ENCODE results near the gene SERPINB11. TPM values are rescaled to one million over a fixed set of nuclear protein-coding genes. Genes with fewer than 3 reads are reported as not detected.

The SERPINB11 gene
- polyA plus RNA-seq, 1 of the 3 experiments (the other 2 are of a cell fraction), result not detected

- Histone ChIP-seq H3K27me3 (ENCODE audit: insufficient read depth) (no peaks in the 10 kb centered on the region), H2AFZ (ENCODE audit: low read depth) (no peak overlapping the region), H3K9me2 (no peaks in the 10 kb centered on the region), H3K4me1 (ENCODE audit: control insufficient read depth in 1 of 2, insufficient read depth in 2 of 2, low read depth in 1 of 2, low read length in 1 of 2) (no peaks in the 10 kb centered on the region), H3K4me2 (no peak overlapping the region), H3K79me2 (ENCODE audit: insufficient read depth) (no peaks in the 10 kb centered on the region), H3K27ac (ENCODE audit: low read depth in 2 of 2, low read length in 1 of 2) (no peak overlapping the region), H3K9me3 (no peaks in the 10 kb centered on the region), H3K9ac (no peak overlapping the region), H3K4me3 (ENCODE audit: low read depth in 2 of 2, low read length in 1 of 2) (no peak overlapping the region), H3F3A (replicated peaks; ENCODE audit: insufficient read depth) (no peaks in the 10 kb centered on the region), H3K36me3 (replicated peaks in 1 of 2; ENCODE audit: control insufficient read depth in 1 of 2, insufficient read depth in 2 of 2, low read length in 1 of 2) (no peaks in the 10 kb centered on the region), H4K20me1 (ENCODE audit: insufficient read depth) (no peaks in the 10 kb centered on the region)
- TF ChIP-seq TCF12 (IDR thresholded peaks at IDR 0.05), result no peak
- TF ChIP-seq MAX (IDR thresholded peaks at IDR 0.05; ENCODE audit: low read depth), result no peak
- no peak for TF ChIP-seq RAD21 (IDR thresholded peaks at IDR 0.05; ENCODE audit: low read length)
- TF ChIP-seq GATA2 (CRISPR knock-in tag; IDR thresholded peaks at IDR 0.05), result no peak
- no peak for TF ChIP-seq CTCF (IDR thresholded peaks at IDR 0.05)
- no peak for TF ChIP-seq RXRA (IDR thresholded peaks at IDR 0.05; ENCODE audit: borderline replicate concordance, low read depth)
- TF ChIP-seq ELF1 (IDR thresholded peaks at IDR 0.05), result no peak
- no peak for TF ChIP-seq YY1 (IDR thresholded peaks at IDR 0.05; ENCODE audit: low read depth)
- TF ChIP-seq CHD2 (IDR thresholded peaks at IDR 0.05; ENCODE audit: low read length, partially characterized antibody), result no peak
- no peak for TF ChIP-seq TEAD4 (IDR thresholded peaks at IDR 0.05; ENCODE audit: borderline replicate concordance, insufficient read depth)
- no peak for TF ChIP-seq NRF1 (IDR thresholded peaks at IDR 0.05; ENCODE audit: low read depth, low read length)
- TF ChIP-seq FOXJ3 (CRISPR knock-in tag; IDR thresholded peaks at IDR 0.05), result no peak
- no peak for TF ChIP-seq MXI1 (IDR thresholded peaks at IDR 0.05; ENCODE audit: low read depth, low read length)
- TF ChIP-seq SIN3A (IDR thresholded peaks at IDR 0.05; ENCODE audit: borderline replicate concordance, low read depth, low read length), result no peak
- TF ChIP-seq NFIC (IDR thresholded peaks at IDR 0.05; ENCODE audit: borderline replicate concordance), result no peak
- no peak for TF ChIP-seq POLR2AphosphoS5 (IDR thresholded peaks at IDR 0.05; ENCODE audit: low read depth, low read length)
- no peak for TF ChIP-seq FOSL2 (IDR thresholded peaks at IDR 0.05; ENCODE audit: borderline replicate concordance, low read depth)
- no peak for TF ChIP-seq MEF2A (IDR thresholded peaks at IDR 0.05; ENCODE audit: borderline replicate concordance, low read depth)
- no peak for TF ChIP-seq JUND (IDR thresholded peaks at IDR 0.05)
- 37% methylated on average over 2 of the region's 2 CpGs for WGBS (ENCODE audit: low lambda C conversion rate)
- no peak for DNase-seq
- CTCF ChIA-PET, result no interaction called here
- POLR2A ChIA-PET, result no interaction called here
Observed at GRCh38 chr18:63747006-63747405, 44.2 kb downstream of the SERPINB11 start.

- Histone ChIP-seq H3K27me3 (ENCODE audit: insufficient read depth) (no peaks in the 10 kb centered on the region), H3K79me2 (ENCODE audit: insufficient read depth) (no peaks in the 10 kb centered on the region), H3K9me3 (no peaks in the 10 kb centered on the region), H3K4me1 (ENCODE audit: control insufficient read depth in 1 of 2, insufficient read depth in 2 of 2, low read depth in 1 of 2, low read length in 1 of 2) (no peaks in the 10 kb centered on the region), H3F3A (replicated peaks; ENCODE audit: insufficient read depth) (no peaks in the 10 kb centered on the region), H3K27ac (ENCODE audit: low read depth in 2 of 2, low read length in 1 of 2) (no peak overlapping the region), H3K36me3 (replicated peaks in 1 of 2; ENCODE audit: control insufficient read depth in 1 of 2, insufficient read depth in 2 of 2, low read length in 1 of 2) (no peaks in the 10 kb centered on the region), H3K4me3 (ENCODE audit: low read depth in 2 of 2, low read length in 1 of 2) (no peak overlapping the region), H4K20me1 (ENCODE audit: insufficient read depth) (no peaks in the 10 kb centered on the region), H2AFZ (ENCODE audit: low read depth) (no peak overlapping the region), H3K4me2 (no peak overlapping the region), H3K9me2 (no peaks in the 10 kb centered on the region), H3K9ac (no peak overlapping the region)
- POLR2A ChIA-PET, result no interaction called here
- 20% methylated on average over 1 of the region's 1 CpG for WGBS (ENCODE audit: low lambda C conversion rate)
- CTCF ChIA-PET, result no interaction called here
- TF ChIP-seq USF2 (IDR thresholded peaks at IDR 0.05; ENCODE audit: borderline replicate concordance, low read depth, low read length), result no peak
- no peak for TF ChIP-seq TAF1 (IDR thresholded peaks at IDR 0.05; ENCODE audit: borderline replicate concordance, low read depth, low read length)
- TF ChIP-seq RXRA (IDR thresholded peaks at IDR 0.05; ENCODE audit: borderline replicate concordance, low read depth), result no peak
- no peak for TF ChIP-seq GATA2 (CRISPR knock-in tag; IDR thresholded peaks at IDR 0.05)
- no peak for TF ChIP-seq ELF1 (IDR thresholded peaks at IDR 0.05)
- no peak for TF ChIP-seq MAX (IDR thresholded peaks at IDR 0.05; ENCODE audit: low read depth)
- no peak for TF ChIP-seq IRF3 (IDR thresholded peaks at IDR 0.05; ENCODE audit: low read depth, low read length)
- TF ChIP-seq MXI1 (IDR thresholded peaks at IDR 0.05; ENCODE audit: low read depth, low read length), result no peak
- no peak for TF ChIP-seq GABPA (IDR thresholded peaks at IDR 0.05; ENCODE audit: low read depth)
- no peak for DNase-seq
Observed at GRCh38 chr18:63749489-63749888, 46.7 kb downstream of the SERPINB11 start.

All from SK-N-SH (cell line).